Endothelial cell of umbilical vein (primary cell): Measurements from ENCODE around the gene CDC5L. TPM values are rescaled to one million over a fixed set of nuclear protein-coding genes. Genes with fewer than 3 reads are reported as not detected.

Source experiments
- BruUV-seq: library from RNA; stranded (reverse); fragments of 400-500 nt; replicated peaks from 2 replicates; lab custom pipeline; 2021; lab: Mats Ljungman, UMichigan
- CTCF ChIA-PET: fragments of 300-600, 350-600 bp; sonication (Branson Sonifier 250); formaldehyde crosslinking; loops from one replicate; lab custom pipeline; 2021; ENCODE audit warnings: antibody characterized with exemption, inconsistent platforms; lab: Charles Lee
- POLR2A ChIA-PET: fragments of 300-600, 350-600 bp; sonication (Branson Sonifier 250); formaldehyde crosslinking; loops from one replicate; lab custom pipeline; 2021; ENCODE audit warnings: antibody characterized with exemption, inconsistent platforms; lab: Charles Lee
- DNase-seq: peaks from one replicate; pipeline ENCODE4 v3.0.0-alpha.2; 2011; ENCODE audit warnings: low read depth, low spot score
- FAIRE-seq: peaks from 2 replicates; lab custom pipeline; 2011; peaks lifted over from hg19 to GRCh38; lab: Jason Lieb, UNC
- H2AFZ ChIP-seq: 2 replicates; pipeline ENCODE4 v1.6.0; 2012; ENCODE audit warnings: low read depth, low read length, control low read depth, inconsistent platforms
- H3K27ac ChIP-seq: 2 replicates; pipeline ENCODE4 v1.5.1; 2011; ENCODE audit warnings: low read depth, mild to moderate bottlenecking, control low read depth, low read length, moderate library complexity; ENCODE audit not compliant: insufficient read depth
- H3K27me3 ChIP-seq, 2 experiments: 2 replicates each; pipeline versions ENCODE4 v1.6.0 to v1.6.1; 2011; ENCODE audit warnings: low read length in 2 of 2, mixed read lengths in 1 of 2; ENCODE audit not compliant: control insufficient read depth in 2 of 2, insufficient read depth in 2 of 2
- H3K36me3 ChIP-seq, 2 experiments: 2 replicates in 1 of 2; 3 replicates in 1 of 2; pipeline ENCODE4 v1.5.1; 2011; ENCODE audit warnings: low read length in 2 of 2, mild to moderate bottlenecking in 1 of 2, moderate library complexity in 1 of 2; ENCODE audit not compliant: control insufficient read depth in 2 of 2, insufficient read depth in 2 of 2; ENCODE audit errors: extremely low read depth in 1 of 2
- H3K4me1 ChIP-seq: 3 replicates; pipeline ENCODE4 v1.5.1; 2011; ENCODE audit warnings: mild to moderate bottlenecking, low read length; ENCODE audit not compliant: control insufficient read depth, insufficient read depth; ENCODE audit errors: extremely low read depth
- H3K4me2 ChIP-seq: 2 replicates; pipeline ENCODE4 v1.6.1; 2011; ENCODE audit warnings: low read length, control low read depth, mixed read lengths; ENCODE audit not compliant: insufficient read depth
- H3K4me3 ChIP-seq, 3 experiments: fragments of 200-600 bp in 1 of 3; sonication (generic), shearing (Covaris generic) in 1 of 3; replicated peaks in 1 of 3; 2 replicates each; pipeline ENCODE4 v1.5.1; 2011 to 2016; ENCODE audit warnings: control low read depth in 3 of 3, low read length in 3 of 3, mild to moderate bottlenecking in 2 of 3, inconsistent platforms in 1 of 3, low read depth in 1 of 3, moderate library complexity in 1 of 3; ENCODE audit not compliant: insufficient read depth in 1 of 3
- H3K79me2 ChIP-seq: 2 replicates; pipeline ENCODE4 v1.6.0; 2012; ENCODE audit warnings: low read length, inconsistent platforms; ENCODE audit not compliant: control insufficient read depth, insufficient read depth
- H3K9ac ChIP-seq: replicated peaks from 2 replicates; pipeline ENCODE3; 2011; ENCODE audit warnings: low read length, control low read depth; ENCODE audit not compliant: insufficient read depth; ENCODE audit errors: extremely low read depth
- H3K9me1 ChIP-seq: replicated peaks from 3 replicates; pipeline ENCODE4 v1.6.0; 2011; ENCODE audit warnings: mild to moderate bottlenecking, low read length; ENCODE audit not compliant: control insufficient read depth, insufficient read depth; ENCODE audit errors: extremely low read depth
- H3K9me3 ChIP-seq: replicated peaks from 2 replicates; pipeline ENCODE4 v1.5.1; 2012; ENCODE audit warnings: low read length, inconsistent platforms; ENCODE audit not compliant: control insufficient read depth, insufficient read depth
- H4K20me1 ChIP-seq: replicated peaks from 2 replicates; pipeline ENCODE3; 2011; ENCODE audit warnings: mild to moderate bottlenecking, low read length; ENCODE audit not compliant: control insufficient read depth, insufficient read depth; ENCODE audit errors: extremely low read depth
- CTCF ChIP-seq, 2 donors: IDR thresholded peaks; 1 replicate in 1 of 2; 2 replicates in 1 of 2; pipeline ENCODE4 v1.5.1; 2011; ENCODE audit warnings: low read length in 2 of 2, mild to moderate bottlenecking in 2 of 2, moderate library complexity in 2 of 2, control low read depth in 1 of 2, inconsistent platforms in 1 of 2, low read depth in 1 of 2; ENCODE audit not compliant: insufficient read depth in 1 of 2; ENCODE audit errors: extremely low read depth in 1 of 2
- FOS ChIP-seq: IDR thresholded peaks from 2 replicates; pipeline ENCODE4 v1.6.1; 2011; ENCODE audit warnings: mild to moderate bottlenecking, low read length, moderate library complexity, borderline replicate concordance; ENCODE audit not compliant: insufficient read depth
- GATA2 ChIP-seq: IDR thresholded peaks from 2 replicates; pipeline ENCODE4 v1.7.0; 2011; ENCODE audit warnings: low read depth, mild to moderate bottlenecking, moderate library complexity, mixed read lengths, low read length; ENCODE audit not compliant: insufficient read length, insufficient read depth
- JUN ChIP-seq: IDR thresholded peaks from 2 replicates; pipeline ENCODE4 v1.6.1; 2011; ENCODE audit warnings: borderline replicate concordance, low read depth; ENCODE audit not compliant: insufficient read length, insufficient read depth
- MYC ChIP-seq: IDR thresholded peaks from one replicate; pipeline ENCODE4 v1.6.1; 2011; ENCODE audit warnings: mild to moderate bottlenecking, low read depth, low read length
- POLR2A ChIP-seq: IDR thresholded peaks from 2 replicates; pipeline ENCODE4 v1.6.1; 2012; ENCODE audit warnings: low read depth, mild to moderate bottlenecking, control low read depth, low read length
- POLR2AphosphoS5 ChIP-seq: IDR thresholded peaks from 2 replicates; pipeline ENCODE4 v1.6.1; 2012; ENCODE audit warnings: low read depth, mild to moderate bottlenecking, control low read depth, low read length, moderate library complexity; ENCODE audit not compliant: insufficient read depth
- dilution Hi-C: fragments of 300-500 bp; cut with MboI; formaldehyde crosslinking; loops from one replicate; pipeline ENCODE4 v1.15.0; 2019; ENCODE audit warnings: low sequenced_read_pairs; ENCODE audit not compliant: extremely low pct_ligation_motif_present
- intact Hi-C: fragments of 100-400 bp; cut with micrococcal nuclease; formaldehyde crosslinking; loops from one replicate; pipeline ENCODE4 v1.10.0; 2022
- polyA plus RNA-seq, 4 experiments: library from polyadenylated mRNA; depleted of rRNA in 3 of 4; stranded (reverse) in 3 of 4; unstranded in 1 of 4; fragments of >200 nt; gene quantifications; 2 replicates each; pipeline versions ENCODE4 v1.2.1 to v1.2.3, GENCODE V29; 2011 to 2012; ENCODE audit warnings: missing spikeins in 1 of 4
- total RNA-seq: library from RNA; stranded (reverse); gene quantifications from 2 replicates; pipeline ENCODE4 v1.2.3, GENCODE V29; 2021
- TF ChIP-seq, protein P1 (sequence below): IDR thresholded peaks from 2 replicates; pipeline ENCODE4 v1.6.1; 2011; ENCODE audit not compliant: insufficient read depth, insufficient read length

Gene CDC5L
- total and polyA plus RNA-seq, 2 donors (not counting 3 experiments of a cell fraction or from before 2014, with no cell fraction given) = 6.9 to 24.6 TPM

DNA sequence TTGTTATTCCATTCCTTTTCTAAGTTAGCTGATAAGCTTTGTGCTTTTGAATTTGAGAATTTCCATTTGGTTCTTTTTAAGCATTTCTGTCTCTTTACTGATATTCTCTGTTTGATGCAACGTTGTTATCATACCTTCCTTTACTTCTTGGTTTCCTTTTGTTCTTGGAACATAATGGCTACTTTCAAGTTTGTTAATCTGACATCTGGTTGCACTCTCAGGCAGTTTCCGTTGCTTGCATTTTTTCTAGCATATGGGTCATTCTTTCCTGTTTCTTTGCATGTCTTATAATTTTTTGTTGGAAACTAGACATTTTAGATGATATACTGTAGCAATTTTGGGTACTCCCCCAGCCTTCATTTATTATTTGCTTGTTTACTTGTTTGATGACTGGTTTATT, 12.5 kb downstream of the CDC5L start:
- Histone ChIP-seq H3K4me1 (peaks cover 7% of the 10 kb centered on the region), H3K36me3 (peaks cover 13 to 29% of the 10 kb centered on the region in 2 experiments), H4K20me1 (no peaks in the 10 kb centered on the region), H3K9me3 (no peaks in the 10 kb centered on the region), H3K4me2 (peak overlapping the region; percentile 8), H2AFZ (no peak overlapping the region), H3K4me3 (no peak overlapping the region), H3K9me1 (no peaks in the 10 kb centered on the region), H3K27me3 (no peaks in the 10 kb centered on the region), H3K79me2 (peaks cover 15% of the 10 kb centered on the region), H3K27ac (no peak overlapping the region), H3K9ac (no peak overlapping the region)
- CTCF ChIA-PET = no interaction called here
- POLR2A ChIA-PET = no interaction called here
- no peak for TF ChIP-seq MYC
- no peak for TF ChIP-seq JUN
- TF ChIP-seq GATA2 = no peak
- TF ChIP-seq POLR2AphosphoS5 = no peak
- intact Hi-C loops = no loop called here
- DNase-seq = peak; percentile 74
- peak; percentile 44 for FAIRE-seq
- no TSS peak for BruUV-seq
- dilution Hi-C loops = no loop called here

DNA sequence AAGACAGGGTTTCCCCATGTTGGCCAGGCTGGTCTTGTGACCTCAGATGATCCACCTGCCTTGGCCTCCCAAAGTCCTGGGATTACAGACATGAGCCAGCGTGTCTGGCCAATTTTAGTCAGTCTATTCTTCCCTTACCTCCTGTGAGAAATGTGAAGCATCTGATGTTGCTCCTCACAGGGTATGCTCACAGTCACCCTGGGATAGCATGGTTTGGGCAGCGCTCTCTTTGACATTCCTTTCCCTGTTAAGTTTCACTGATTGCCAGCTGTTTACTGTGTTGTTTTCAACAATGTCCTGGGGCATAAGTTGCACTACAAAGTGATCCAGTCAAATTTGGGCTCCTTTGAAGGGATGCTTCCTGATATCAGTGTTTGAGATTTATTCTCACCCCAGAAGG, 13.1 kb downstream of the CDC5L start:
- CTCF ChIA-PET = no interaction called here
- FAIRE-seq = no peak

More for the DNA sequence above, 13.1 kb downstream of the CDC5L start:
- Histone ChIP-seq H3K79me2 (peaks cover 17% of the 10 kb centered on the region), H3K4me1 (peaks cover 7% of the 10 kb centered on the region), H4K20me1 (no peaks in the 10 kb centered on the region), H3K9me1 (no peaks in the 10 kb centered on the region), H3K9ac (no peak overlapping the region), H2AFZ (no peak overlapping the region), H3K36me3 (peaks cover 15 to 33% of the 10 kb centered on the region in 2 experiments), H3K27me3 (no peaks in the 10 kb centered on the region), H3K4me2 (no peak overlapping the region), H3K9me3 (no peaks in the 10 kb centered on the region), H3K4me3 (no peak overlapping the region), H3K27ac (no peak overlapping the region)
- POLR2A ChIA-PET = no interaction called here
- TF ChIP-seq, protein P1, sequence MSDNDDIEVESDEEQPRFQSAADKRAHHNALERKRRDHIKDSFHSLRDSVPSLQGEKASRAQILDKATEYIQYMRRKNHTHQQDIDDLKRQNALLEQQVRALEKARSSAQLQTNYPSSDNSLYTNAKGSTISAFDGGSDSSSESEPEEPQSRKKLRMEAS = no peak
- TF ChIP-seq CTCF (IDR thresholded peaks at IDR 0.05; ENCODE audit: extremely low read depth in 1 of 2, insufficient read depth in 1 of 2, low read depth in 1 of 2, low read length in 2 of 2) = no peak
- no peak for TF ChIP-seq FOS
- no peak for TF ChIP-seq GATA2
- no peak for TF ChIP-seq POLR2A
- dilution Hi-C loops (no loop called here), intact Hi-C loops (no loop called here)
- no TSS peak for BruUV-seq
- no peak for DNase-seq
